HG03575 (cell line): Measurements from ENCODE around the gene FBXO42.

ENCODE experiments used
- ATAC-seq: cut with Tn5 transposase; IDR thresholded peaks from one replicate; pipeline ENCODE4 v1.9.1; 2021; ENCODE audit not compliant: unreplicated experiment, insufficient number of reproducible peaks, low FRiP score; ENCODE audit errors: extremely low read depth

FBXO42 gene

DNA sequence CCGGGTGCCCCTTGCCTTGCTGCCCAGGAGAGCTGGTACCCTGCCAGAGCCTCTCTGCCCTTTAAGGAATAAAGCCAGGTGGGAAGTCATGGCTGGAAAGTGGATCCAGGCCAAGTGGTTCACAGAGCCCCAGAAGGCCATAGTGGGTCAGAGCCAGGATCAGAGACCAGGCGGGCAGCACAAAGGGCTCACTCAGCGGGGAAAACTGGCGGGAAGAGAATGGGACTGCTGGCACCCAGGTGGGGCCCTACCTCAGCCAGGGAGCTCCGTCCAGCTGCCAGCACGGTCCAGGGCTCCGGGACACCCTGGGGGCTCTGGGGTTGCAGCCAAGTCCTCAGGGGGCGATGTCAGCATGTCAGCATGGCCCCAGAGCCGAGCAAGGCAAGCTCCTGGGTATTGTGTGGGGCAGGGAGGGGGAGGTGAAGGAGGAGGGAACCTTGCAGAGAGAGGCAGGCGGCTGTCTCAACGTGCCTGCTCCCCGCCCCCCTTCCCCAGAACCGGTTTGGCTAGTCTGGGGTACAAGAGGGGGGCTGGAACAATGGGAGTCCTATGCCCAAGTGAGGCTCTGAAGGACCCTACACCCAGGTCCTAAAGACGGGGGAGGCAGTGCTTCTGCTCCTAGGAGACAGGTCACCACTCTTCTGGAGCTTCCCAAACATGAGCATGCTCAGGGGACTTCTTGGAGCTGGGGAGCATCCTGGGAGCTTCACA lies 139.9 kb downstream of the FBXO42 start, which contains the start of gene ARHGEF19:
TSS of gene ARHGEF19 (minus strand) at position 402 of the 711 bp plus-strand sequence. CDS start 3,598 bp downstream, outside the sequence.
- no peak for ATAC-seq

DNA sequence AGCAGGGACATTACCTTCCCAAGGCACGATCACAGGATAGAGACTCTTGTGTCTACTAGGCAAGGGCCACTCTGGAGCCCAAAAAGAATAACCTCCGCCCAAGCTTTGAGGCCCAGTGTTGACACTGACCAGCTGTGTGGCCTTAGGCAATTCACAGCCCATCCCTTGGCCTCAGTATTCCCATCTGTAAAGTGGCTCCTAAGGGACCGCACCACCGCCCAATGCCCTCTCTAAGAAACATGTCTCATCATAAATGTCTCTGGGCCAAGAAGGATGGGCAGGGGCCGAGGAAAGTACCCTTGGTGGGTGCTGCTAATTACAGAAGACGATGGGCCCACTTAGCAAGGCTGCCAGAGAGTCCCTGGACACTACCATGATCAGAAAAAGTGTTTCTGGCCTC lies 140.5 kb downstream of the FBXO42 start:
- ATAC-seq, result no peak

DNA sequence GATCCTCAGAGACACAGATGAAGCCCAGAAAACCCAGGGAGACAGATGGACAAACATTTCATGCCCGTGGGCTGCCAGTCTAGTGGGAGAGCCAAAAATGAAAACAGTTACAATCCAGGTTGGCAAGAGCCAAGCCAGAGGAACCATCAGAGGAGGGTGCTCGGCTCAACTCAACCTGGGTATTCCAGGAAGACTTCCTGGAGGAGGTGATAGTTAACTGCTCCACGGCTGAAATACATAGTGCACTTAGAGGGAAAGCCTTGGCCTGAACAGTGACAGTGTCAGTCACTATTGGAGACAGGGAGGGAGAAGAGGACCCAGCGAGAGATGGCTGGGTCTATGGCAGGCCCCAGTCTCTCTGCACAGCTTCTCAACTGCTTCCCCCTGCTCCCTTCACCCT lies 141.7 kb downstream of the FBXO42 start:
- ATAC-seq, result no peak

DNA sequence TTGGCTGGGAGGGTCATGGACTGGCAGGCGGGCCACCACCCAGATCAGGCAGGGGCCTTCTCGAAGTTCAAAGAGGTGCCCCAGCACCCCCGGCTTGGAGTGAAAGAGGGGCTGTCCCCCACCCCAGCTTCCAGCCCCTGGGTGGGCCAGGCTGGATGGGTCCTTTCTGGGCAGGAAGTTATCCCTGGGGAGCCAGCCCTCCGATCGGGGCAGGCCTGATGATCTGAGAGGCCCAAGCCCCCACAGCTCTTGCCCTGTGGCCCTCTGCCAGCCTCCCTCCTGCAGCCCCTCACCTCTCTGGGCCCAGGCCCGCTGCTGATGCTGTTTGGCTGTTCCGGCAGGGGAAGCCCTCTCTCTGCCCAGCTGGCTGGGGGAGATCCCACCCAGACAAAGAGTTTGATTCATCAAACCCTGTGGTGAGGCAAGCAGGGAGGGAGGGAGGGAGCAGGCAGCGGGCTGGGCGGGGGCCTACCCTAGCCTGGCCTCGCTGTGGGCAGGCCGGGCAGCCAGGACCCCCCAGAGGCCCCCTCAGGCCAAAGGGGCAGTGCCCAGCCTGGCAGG lies 142.4 kb downstream of the FBXO42 start:
- no peak for ATAC-seq

DNA sequence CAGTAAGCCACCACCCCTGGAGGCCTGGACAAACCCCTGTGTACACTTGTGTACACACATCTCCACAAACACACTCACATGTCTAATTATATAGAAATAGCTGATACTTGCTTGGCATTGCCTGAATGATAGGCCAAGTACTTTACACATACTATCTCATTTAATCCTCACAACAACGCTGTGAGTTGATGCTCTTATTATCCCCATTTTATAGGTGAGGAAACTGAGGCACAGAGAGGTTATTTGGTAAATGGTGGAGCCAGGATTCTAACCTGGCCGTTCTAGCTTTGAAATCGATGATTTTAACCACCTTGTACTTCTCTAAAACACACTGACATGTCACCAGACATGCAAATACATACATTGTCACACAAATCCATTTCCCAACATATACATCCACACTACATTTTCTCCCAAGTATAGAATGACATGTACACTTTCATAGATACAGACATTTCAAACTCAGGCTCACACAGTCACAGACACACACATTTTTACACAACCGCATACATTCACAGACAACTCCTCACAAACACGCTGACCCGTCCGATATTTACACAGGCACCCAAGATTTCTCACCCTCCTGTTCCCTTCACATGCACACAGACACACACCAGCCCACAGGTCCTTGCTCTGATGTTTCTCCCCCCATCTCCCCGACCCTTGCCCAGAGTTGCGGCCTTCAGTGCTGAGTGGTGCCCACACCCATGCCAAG lies 143.0 kb downstream of the FBXO42 start:
- ATAC-seq, result no peak

DNA sequence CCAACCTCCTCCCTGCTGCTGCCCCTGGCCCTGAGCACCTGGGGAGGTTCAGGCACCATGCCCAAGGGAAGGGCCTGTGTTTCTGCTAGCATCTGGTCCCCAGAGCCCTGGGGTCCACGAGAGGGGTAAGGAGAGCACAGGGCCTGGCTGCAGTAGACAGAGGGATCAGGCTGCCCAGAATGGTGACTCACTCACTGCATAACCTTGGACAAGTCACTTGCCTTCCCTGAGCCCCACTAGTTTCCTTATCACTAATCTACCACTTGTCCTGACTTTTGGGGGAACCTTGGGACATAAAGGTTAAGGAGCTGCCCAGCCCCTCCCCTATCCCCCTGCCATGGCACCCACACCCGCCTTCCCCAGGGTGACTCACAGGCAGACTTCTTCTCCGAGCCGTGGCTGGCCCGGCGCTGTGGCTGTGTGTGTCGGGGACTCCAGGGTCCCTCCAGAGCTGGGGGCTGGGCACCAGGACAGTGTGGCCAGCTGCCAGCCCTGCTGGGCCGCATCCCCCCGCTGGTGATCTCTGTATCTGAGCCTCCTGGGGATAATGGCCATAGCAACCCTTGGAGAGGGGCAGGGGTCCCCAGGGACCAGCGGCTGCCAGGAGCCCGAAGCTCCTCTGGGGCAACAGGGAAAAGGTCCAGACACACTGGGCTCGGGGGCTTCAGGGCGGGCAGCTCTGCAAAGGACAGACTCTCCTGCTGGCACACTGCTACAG lies 143.9 kb downstream of the FBXO42 start:
- no peak for ATAC-seq

DNA sequence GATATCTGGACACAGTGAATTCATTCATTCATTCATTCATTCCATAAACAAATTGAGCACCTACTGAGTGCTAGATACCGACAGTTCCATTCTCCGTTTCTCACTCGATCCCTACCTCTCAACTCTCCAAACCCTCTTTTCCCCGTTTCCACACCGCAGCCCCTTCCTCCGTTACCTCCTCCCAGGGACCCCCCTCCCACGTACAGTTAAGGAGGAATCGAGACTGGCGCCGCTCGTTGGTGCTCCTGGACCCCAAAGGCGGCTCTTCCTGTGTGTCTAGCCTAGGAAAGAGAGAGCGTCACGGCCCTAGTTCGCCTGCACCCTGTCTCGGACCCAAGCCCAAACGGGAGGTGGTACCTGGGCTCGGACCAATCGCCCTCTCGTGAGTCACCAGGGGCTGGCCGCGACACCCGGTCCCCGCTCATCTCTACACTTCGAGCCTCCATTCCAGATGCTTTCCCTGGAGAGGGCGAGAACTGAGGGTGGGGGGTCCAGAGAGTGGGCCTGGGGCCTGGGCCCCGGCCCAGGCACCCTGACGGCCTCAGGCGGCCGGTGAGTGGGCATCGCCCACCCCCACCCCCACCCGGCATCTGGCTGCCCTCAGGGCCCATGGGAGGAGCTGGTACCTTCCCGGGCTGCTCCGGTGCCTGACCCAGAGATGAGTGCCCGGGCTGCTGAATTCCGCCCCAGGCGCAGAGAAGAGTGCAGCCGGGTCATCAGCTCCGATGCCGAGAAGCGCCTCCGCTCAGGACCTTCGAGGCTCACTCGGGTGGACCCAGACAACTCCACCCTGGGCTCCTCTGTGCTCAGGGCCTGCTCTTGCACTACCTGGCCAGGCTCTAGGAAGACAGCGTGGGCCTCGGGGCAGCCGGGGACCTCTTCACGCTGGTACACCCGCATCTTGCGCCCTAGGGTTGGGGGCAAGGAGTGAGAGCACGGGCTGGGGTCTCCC lies 144.7 kb downstream of the FBXO42 start:
- no peak for ATAC-seq

DNA sequence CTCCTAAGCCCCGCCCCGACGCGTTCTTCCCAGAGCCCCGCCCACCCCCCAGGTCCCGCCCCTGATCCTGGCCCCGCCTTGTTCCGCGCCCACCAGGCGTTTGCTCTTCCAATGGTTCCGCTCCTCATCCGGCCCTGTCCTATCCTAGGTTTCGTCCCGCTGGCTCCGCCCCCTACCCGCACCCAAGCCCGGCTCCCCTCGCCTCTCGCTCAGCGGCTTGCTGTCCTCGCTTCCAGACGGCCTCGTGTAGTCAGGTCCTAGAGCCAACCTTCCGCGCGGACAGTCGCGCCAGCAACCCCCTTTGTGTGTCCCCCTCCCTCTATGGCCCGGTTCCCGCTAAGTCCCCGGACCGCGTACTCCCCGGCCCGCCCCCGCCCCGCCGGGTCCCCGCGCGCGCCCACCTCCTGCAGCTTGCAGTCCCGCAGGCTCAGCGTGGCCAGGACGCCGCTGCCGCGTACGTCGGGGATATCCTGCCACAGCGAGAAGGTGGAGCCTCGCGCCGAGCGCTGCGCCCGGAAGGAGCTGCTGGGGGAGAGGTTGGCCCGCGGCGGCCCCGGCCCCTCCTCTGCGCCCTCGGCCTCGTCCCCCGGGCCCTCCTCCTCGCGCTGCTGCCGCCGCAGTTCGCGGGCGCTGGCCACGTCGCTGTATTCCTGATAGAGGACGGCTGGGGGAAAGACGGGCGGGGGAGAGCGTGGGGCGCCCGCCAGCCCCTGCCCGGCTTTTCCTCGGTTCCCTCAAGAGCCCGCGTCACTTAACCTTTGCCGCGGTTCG lies 145.5 kb downstream of the FBXO42 start:
- ATAC-seq, result no peak

DNA sequence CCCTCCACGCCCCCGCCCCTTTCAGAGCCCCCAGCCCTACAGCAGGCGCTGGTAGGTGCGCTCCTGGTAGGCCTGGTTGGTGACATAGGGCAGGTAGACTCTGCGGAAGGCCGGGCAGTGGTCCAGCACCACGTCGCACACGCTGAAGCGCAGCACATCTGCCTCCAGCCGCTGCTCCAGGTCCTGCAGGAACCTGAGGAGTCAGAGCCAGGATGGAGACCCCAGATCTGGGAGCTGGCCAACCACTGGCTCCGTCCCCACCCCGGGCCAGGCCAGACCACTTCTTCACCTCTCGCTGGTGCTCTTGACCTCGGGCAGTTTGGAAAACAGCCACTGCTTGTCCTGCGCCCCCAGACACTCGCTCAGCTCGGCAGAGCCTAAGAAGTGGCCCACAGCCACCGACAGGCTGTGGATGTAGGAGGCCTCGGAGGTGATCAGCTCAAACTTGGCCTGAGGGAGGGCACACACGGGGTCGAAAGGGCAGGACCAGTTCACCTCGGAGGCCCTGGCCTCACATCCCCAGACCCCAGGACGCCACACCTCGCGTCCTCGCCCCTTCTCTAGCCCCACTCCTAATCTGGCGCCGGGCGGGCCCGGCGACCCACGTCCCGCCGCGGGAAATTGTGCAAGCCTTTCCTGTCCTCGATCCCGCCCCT lies 146.3 kb downstream of the FBXO42 start:
- ATAC-seq, result no peak

DNA sequence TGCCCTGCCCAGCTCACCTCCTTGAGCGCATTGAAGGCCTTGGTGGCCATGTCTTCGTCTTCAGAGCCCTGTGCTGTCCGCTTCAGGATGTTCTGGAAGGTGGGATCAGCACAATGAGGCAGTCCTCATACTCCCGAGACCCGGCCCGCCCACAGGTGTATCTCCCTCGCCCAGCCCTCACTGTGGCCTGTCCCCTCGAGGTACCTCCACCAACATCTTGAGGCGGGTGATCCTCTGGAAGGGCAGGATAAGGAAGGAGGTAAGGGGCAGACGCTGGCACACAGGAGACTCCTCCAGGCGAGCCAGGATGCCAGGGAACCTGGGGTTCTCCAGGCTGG lies 147.0 kb downstream of the FBXO42 start:
- ATAC-seq, result no peak

DNA sequence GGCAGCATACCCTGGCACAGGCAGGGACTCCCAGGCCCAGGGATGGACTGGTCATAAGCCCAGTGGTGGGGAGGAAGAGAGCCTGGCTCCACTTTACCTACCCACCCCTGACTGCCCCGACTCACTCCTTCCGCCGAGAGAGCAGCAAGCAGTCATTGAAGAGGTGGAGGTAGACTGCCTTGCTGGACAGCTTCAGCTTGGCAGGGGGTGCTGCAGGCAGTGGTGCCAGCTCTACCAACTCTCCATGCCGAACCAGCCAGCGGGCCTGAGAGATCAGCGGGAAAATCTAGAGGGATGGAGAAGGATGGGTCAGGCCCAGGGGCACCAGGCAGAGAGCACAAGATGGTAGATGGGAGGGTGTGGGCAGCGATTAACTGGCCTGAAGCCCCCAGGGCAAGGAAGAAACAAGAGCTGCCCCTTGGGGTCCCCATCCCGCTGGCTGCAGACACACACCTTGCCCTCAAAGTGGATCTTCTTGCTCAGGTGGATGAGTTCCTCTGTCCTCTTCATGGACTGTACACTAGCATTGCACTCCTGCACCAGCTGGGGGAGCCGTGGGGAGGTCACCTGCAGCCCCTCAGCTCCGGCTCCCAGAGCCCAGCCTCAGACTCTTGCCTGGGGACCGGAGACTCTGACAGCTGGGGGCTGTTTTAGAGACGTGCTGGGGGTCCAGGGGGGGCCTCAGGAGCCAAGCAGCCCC lies 147.5 kb downstream of the FBXO42 start:
- ATAC-seq, result no peak

DNA sequence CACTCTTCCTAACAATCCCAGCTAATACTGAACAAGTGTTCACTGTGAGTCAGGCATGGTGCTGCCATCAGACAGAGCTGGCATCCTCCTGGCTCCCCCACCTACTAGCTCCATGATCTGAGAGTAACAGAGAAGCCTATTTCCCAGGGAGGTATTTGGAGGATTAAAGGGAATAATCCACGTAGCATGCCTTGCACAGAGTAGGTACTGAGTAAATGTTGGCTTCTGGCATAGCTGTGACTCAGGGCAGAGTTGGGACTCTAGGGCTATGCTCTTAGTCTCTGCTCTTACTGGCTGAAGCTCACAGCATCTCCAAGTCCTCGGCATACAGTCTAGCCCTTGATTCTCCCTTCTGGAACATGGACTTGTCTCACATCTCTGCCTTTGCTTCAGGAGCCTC lies 148.1 kb downstream of the FBXO42 start:
- ATAC-seq, result no peak

DNA sequence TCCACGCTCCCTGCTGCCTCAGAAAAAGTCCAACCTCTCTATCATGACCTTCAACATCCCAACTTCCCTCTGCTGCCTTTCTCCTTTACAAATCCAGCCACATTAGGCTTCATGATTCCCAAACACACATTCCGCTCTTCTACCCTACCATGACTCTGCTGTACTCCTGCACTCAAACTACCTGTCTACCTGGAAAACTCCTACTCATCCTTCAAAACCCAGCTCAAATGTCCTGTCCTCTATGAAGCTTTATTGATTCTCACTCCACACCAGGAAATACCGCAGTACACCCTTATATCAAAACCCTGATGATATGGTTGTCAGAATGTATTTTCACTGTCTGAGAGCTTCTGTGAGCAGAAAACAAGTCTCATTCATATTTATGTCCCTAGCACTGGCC lies 148.7 kb downstream of the FBXO42 start:
- no peak for ATAC-seq

DNA sequence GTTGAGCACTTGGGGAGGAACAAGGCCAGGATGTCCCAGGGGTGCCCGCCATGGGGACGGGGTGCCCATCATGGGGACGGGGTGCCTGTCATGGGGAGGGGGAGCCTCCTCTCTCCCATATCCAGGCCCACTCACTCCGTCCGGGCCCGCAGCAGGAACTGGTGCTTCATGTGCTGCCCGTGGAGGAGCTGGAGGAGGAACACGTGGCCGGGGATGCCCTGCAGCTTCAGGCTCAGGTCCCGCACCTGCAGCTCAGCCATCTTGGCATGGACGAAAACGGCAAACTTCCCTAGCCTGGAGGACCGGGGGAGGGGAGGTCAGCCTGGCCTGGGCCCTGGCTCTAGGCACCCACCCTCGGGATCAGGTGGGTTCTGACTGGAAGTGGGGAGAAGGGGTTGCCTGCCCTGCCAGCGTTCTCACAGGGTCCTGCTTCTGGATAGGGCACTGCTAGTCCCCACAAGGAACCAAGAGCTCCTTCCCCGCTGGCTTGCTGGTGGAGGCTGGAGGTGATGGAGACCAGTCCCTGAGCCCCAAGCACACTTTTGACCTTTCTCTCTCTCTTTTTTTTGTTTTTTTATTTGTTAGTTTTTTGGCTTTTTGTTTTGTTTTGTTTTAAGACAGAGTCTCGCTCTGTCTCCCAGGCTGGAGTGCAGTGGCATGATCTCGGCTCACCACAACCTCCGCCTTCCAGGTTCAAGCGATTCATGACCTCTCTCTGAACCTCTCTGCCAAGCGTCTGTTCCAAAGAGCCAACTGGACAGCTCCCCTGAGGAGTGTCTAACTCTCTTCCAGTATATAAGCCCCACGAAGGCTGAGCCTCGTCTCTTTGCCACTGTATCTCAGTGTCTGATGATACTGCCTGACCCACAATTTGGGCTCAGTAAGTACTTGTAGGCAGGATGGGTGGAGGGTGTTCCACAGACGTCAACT lies 149.7 kb downstream of the FBXO42 start:
- no peak for ATAC-seq

DNA sequence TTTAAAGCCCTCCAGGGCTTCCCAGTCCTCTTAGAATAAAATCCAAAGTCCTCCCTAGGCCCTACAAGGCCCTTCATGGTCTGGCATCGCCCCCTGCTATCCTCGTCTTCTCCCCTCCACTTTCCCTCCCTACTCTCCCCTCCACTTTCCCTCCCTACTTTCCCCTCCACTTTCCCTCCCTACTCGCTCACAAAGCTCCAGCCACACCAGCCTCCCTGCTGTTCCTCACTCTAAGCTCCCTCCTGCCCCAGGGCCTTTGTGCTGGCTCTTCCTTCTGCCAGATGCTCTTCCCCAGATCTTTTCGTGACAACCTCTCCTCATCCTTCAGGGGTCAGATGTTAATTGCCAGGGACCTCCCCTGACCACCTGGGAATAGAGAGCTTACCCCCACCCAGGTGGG lies 152.6 kb downstream of the FBXO42 start:
- ATAC-seq, result no peak

DNA sequence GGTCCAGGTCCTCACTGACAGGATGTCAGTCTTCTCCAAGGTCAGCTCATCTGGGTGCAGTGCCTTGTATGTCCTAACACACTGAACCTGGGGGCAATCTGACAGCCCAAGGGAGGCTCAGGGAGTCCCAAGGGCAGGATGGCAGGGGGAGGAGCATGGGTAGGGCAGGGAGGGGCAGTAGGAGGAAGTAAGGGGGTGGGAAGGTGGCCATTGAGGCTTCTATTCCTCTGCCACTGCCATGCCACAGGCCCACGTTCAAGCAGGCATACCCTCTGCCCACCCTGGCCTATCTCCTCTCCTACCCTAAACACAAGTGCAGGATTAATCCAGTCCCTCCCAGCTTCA lies 153.2 kb downstream of the FBXO42 start:
- ATAC-seq, result no peak
